SU-DHL-6 (cell line): Measurements from ENCODE around the gene S100A9.

ENCODE experiments used
- H2AFZ ChIP-seq: fragments of 200-600 bp; sonication (generic); 2 replicates; pipeline ENCODE4 v1.6.1; 2014; ENCODE audit warnings: low read depth, mild to moderate bottlenecking, moderate library complexity, mixed read lengths, antibody characterized with exemption, low read length; ENCODE audit not compliant: severe bottlenecking
- H3F3A ChIP-seq: fragments of 200-600 bp; shearing (Covaris generic); 2 replicates; pipeline ENCODE4 v1.6.0; 2016; ENCODE audit warnings: antibody characterized with exemption, mild to moderate bottlenecking; ENCODE audit not compliant: insufficient read depth
- H3K27ac ChIP-seq: fragments of 200-600 bp; sonication (generic); 2 replicates; pipeline ENCODE4 v1.5.1; 2016; ENCODE audit warnings: low read depth, mild to moderate bottlenecking, low read length, moderate library complexity, mixed read lengths
- H3K27me3 ChIP-seq: fragments of 200-600 bp; sonication (generic), shearing (Covaris generic); 2 replicates; pipeline ENCODE4 v1.6.0; 2014; ENCODE audit warnings: mild to moderate bottlenecking, low read length
- H3K36me3 ChIP-seq: fragments of 200-600 bp; sonication (generic); 2 replicates; pipeline ENCODE4 v1.6.1; 2014; ENCODE audit warnings: mild to moderate bottlenecking, low read length, mixed read lengths
- H3K4me2 ChIP-seq: fragments of 300-600, 200-600 bp; shearing (Covaris generic), sonication (generic); 2 replicates; pipeline ENCODE4 v1.6.0; 2014; ENCODE audit warnings: low read length, low read depth, mild to moderate bottlenecking; ENCODE audit not compliant: poor library complexity, severe bottlenecking
- H3K4me3 ChIP-seq: fragments of 200-600 bp; sonication (generic); 2 replicates; pipeline ENCODE4 v1.5.1; 2014; ENCODE audit warnings: antibody characterized with exemption, low read length, mild to moderate bottlenecking, mixed read lengths; ENCODE audit not compliant: insufficient read depth, poor library complexity, severe bottlenecking
- H3K79me2 ChIP-seq: fragments of 200-600 bp; sonication (generic); 2 replicates; pipeline ENCODE4 v1.6.1; 2014; ENCODE audit warnings: mild to moderate bottlenecking, low read length, moderate library complexity; ENCODE audit not compliant: insufficient read depth
- H3K9ac ChIP-seq: fragments of 200-600 bp; sonication (generic); 2 replicates; pipeline ENCODE4 v1.7.0; 2014; ENCODE audit warnings: mild to moderate bottlenecking, low read length
- H3K9me2 ChIP-seq: fragments of 200-600 bp; sonication (generic); replicated peaks from 2 replicates; pipeline ENCODE4 v1.6.1; 2014; ENCODE audit warnings: low read length; ENCODE audit not compliant: insufficient read depth
- H3K9me3 ChIP-seq: fragments of 200-600 bp; sonication (generic); 2 replicates; pipeline ENCODE4 v1.6.1; 2014; ENCODE audit warnings: low read length, mixed read lengths; ENCODE audit not compliant: insufficient read depth
- H4K20me1 ChIP-seq: fragments of 200-600 bp; sonication (generic); 2 replicates; pipeline ENCODE4 v1.6.1; 2014; ENCODE audit warnings: low read depth, mild to moderate bottlenecking, antibody characterized with exemption, low read length, moderate library complexity, mixed read lengths
- CTCF ChIP-seq: fragments of 200-600 bp; sonication (generic); IDR thresholded peaks from one replicate; pipeline ENCODE4 v1.5.1; 2017; ENCODE audit warnings: antibody characterized with exemption, mild to moderate bottlenecking, low read length, moderate library complexity; ENCODE audit not compliant: insufficient read depth, poor library complexity, severe bottlenecking
- EZH2phosphoT487 ChIP-seq: fragments of 200-600 bp; sonication (generic), shearing (Covaris generic); conservative IDR thresholded peaks from 2 replicates; pipeline ENCODE4 v1.6.1; 2018; ENCODE audit warnings: mild to moderate bottlenecking, antibody characterized with exemption, low read length, moderate library complexity, mixed read lengths

Gene S100A9

DNA sequence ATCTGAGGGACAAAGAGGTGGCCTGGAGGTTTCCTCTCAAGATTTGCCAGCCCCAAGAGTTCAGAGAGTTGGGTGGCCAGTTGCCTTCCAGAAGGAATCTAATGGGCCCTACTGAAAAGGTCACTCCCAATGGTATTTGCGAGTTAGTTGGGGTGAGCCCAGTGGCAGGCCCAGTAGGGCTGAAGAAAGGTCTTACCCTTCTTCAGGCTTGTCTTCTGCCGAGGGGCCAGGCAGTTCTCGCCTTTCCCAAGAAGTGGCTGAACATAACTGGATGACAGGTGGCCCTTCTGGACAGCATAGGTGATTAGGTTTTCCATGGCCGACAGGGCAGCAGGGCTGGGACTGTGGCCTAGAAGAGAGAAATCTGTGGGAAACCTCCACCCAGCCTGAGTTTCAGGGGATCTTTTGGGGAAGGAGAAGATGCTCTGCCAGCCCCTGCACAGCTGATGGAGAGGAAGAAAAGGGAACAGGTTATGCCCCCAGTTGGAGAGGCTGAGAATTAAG is 16.2 kb upstream of the S100A9 start:
- Histone ChIP-seq H3K9ac (no peak overlapping the region), H3K27me3 (no peaks in the 10 kb centered on the region), H3K4me3 (no peak overlapping the region), H3F3A (no peaks in the 10 kb centered on the region), H3K27ac (no peak overlapping the region), H3K79me2 (no peaks in the 10 kb centered on the region), H3K9me3 (no peaks in the 10 kb centered on the region), H2AFZ (no peak overlapping the region), H3K9me2 (no peaks in the 10 kb centered on the region), H3K4me2 (no peak overlapping the region), H3K36me3 (no peaks in the 10 kb centered on the region), H4K20me1 (no peaks in the 10 kb centered on the region)
- no peak for TF ChIP-seq CTCF
- TF ChIP-seq EZH2phosphoT487: no peak

GRCh38 chr1:153342178-153342577 is 15.5 kb upstream of the S100A9 start:
- H3K27me3 ChIP-seq: no peaks in the 10 kb centered on the region
- H3F3A ChIP-seq: no peaks in the 10 kb centered on the region
- no peaks in the 10 kb centered on the region for H3K9me2 ChIP-seq
- H3K79me2 ChIP-seq: no peaks in the 10 kb centered on the region
- no peak overlapping the region for H3K4me2 ChIP-seq
- no peaks in the 10 kb centered on the region for H3K36me3 ChIP-seq
- TF ChIP-seq EZH2phosphoT487 (no peak), CTCF (no peak)
- no peaks in the 10 kb centered on the region for H3K9me3 ChIP-seq
- no peak overlapping the region for H3K27ac ChIP-seq
- no peak overlapping the region for H3K9ac ChIP-seq
- no peaks in the 10 kb centered on the region for H4K20me1 ChIP-seq
- no peak overlapping the region for H3K4me3 ChIP-seq
- H2AFZ ChIP-seq: no peak overlapping the region

- Histone ChIP-seq H3K9me3 (no peaks in the 10 kb centered on the region), H3K9me2 (no peaks in the 10 kb centered on the region), H3K79me2 (no peaks in the 10 kb centered on the region), H2AFZ (no peak overlapping the region), H3K4me3 (no peak overlapping the region), H3K27ac (no peak overlapping the region), H3K36me3 (no peaks in the 10 kb centered on the region), H3F3A (no peaks in the 10 kb centered on the region), H3K27me3 (no peaks in the 10 kb centered on the region), H3K4me2 (no peak overlapping the region), H4K20me1 (no peaks in the 10 kb centered on the region), H3K9ac (no peak overlapping the region)
- no peak for TF ChIP-seq EZH2phosphoT487
- TF ChIP-seq CTCF: no peak
Observed at GRCh38 chr1:153343040-153343681, 14.5 kb upstream of the S100A9 start.
